H9 (cell line): ENCODE measurements around the gene NOP9. TPM values are rescaled to one million over a fixed set of nuclear protein-coding genes. Genes with fewer than 3 reads are reported as not detected.
A peak's percentile ranks its signal among the peaks of the same experiment; 100 is the strongest.

ENCODE experiments used
- DNase-seq: peaks from one replicate; pipeline ENCODE4 v3.0.0-alpha.2; 2017
- H2AFZ ChIP-seq: one replicate; pipeline ENCODE4 v1.6.1; 2013; ENCODE audit warnings: mild to moderate bottlenecking, low read length, control low read depth, moderate library complexity
- H2AK5ac ChIP-seq: 2 replicates; pipeline ENCODE4 v1.6.1; 2013; ENCODE audit warnings: low read length, control low read depth, mixed read lengths; ENCODE audit not compliant: insufficient read length
- H2BK120ac ChIP-seq: one replicate; pipeline ENCODE4 v1.6.1; 2013; ENCODE audit warnings: low read depth, mild to moderate bottlenecking, low read length, control low read depth, inconsistent platforms; ENCODE audit not compliant: poor library complexity, severe bottlenecking
- H2BK12ac ChIP-seq: 2 replicates; pipeline ENCODE4 v1.6.1; 2013; ENCODE audit warnings: low read length, control low read depth, mixed read lengths, low read depth; ENCODE audit not compliant: insufficient read length
- H2BK15ac ChIP-seq: 2 replicates; pipeline ENCODE4 v1.6.1; 2013; ENCODE audit warnings: low read depth, low read length, control low read depth
- H2BK20ac ChIP-seq: one replicate; pipeline ENCODE4 v1.6.1; 2013; ENCODE audit warnings: low read depth, mild to moderate bottlenecking, low read length, control low read depth, inconsistent platforms; ENCODE audit not compliant: poor library complexity, severe bottlenecking
- H2BK5ac ChIP-seq: 2 replicates; pipeline ENCODE4 v1.6.1; 2013; ENCODE audit warnings: low read length, control low read depth, mixed read lengths; ENCODE audit not compliant: insufficient read length
- H3K14ac ChIP-seq: 2 replicates; pipeline ENCODE4 v1.6.1; 2013; ENCODE audit warnings: low read length, control low read depth; ENCODE audit not compliant: insufficient read depth
- H3K18ac ChIP-seq: 2 replicates; pipeline ENCODE4 v1.6.1; 2013; ENCODE audit warnings: low read depth, mild to moderate bottlenecking, mixed read lengths, low read length, control low read depth; ENCODE audit not compliant: insufficient read length
- H3K23ac ChIP-seq: 2 replicates; pipeline ENCODE4 v1.6.1; 2013; ENCODE audit warnings: low read length, control low read depth, mixed read lengths, low read depth; ENCODE audit not compliant: insufficient read length
- H3K23me2 ChIP-seq: 2 replicates; pipeline ENCODE4 v1.6.1; 2013; ENCODE audit warnings: low read depth, mild to moderate bottlenecking, mixed read lengths, low read length, control low read depth; ENCODE audit not compliant: insufficient read length, poor library complexity, severe bottlenecking
- H3K27ac ChIP-seq: 2 replicates; pipeline ENCODE4 v1.5.1; 2013; ENCODE audit warnings: low read length, control low read depth, mixed read lengths, low read depth; ENCODE audit not compliant: insufficient read length
- H3K27me3 ChIP-seq: 2 replicates; pipeline ENCODE4 v1.6.1; 2013; ENCODE audit warnings: low read length, control low read depth, inconsistent platforms; ENCODE audit not compliant: insufficient read depth
- H3K4ac ChIP-seq: 2 replicates; pipeline ENCODE4 v1.6.1; 2013; ENCODE audit warnings: low read depth, mild to moderate bottlenecking, control low read depth, inconsistent platforms, low read length, moderate library complexity
- H3K4me1 ChIP-seq: 2 replicates; pipeline ENCODE4 v1.6.1; 2013; ENCODE audit warnings: low read length, control low read depth, inconsistent platforms; ENCODE audit not compliant: insufficient read depth
- H3K4me2 ChIP-seq: 2 replicates; pipeline ENCODE4 v1.6.1; 2013; ENCODE audit warnings: low read length, control low read depth, mixed read lengths; ENCODE audit not compliant: insufficient read length, insufficient read depth
- H3K56ac ChIP-seq: 2 replicates; pipeline ENCODE4 v1.6.1; 2013; ENCODE audit warnings: low read depth, mild to moderate bottlenecking, mixed read lengths, low read length, control low read depth; ENCODE audit not compliant: insufficient read length
- H3K79me1 ChIP-seq: 2 replicates; pipeline ENCODE4 v1.6.1; 2013; ENCODE audit warnings: low read depth, mild to moderate bottlenecking, moderate library complexity, low read length, control low read depth, inconsistent platforms; ENCODE audit not compliant: insufficient read depth, poor library complexity, severe bottlenecking
- H3K79me2 ChIP-seq: 2 replicates; pipeline ENCODE4 v1.6.1; 2013; ENCODE audit warnings: low read length, control low read depth, inconsistent platforms; ENCODE audit not compliant: insufficient read depth
- H3K9ac ChIP-seq: 2 replicates; pipeline ENCODE4 v1.6.1; 2013; ENCODE audit warnings: low read length, control low read depth, mixed read lengths; ENCODE audit not compliant: insufficient read length; ENCODE audit errors: extremely low read depth
- H3K9me3 ChIP-seq: one replicate; pipeline ENCODE4 v1.6.1; 2013; ENCODE audit warnings: low read depth, low read length, inconsistent platforms; ENCODE audit not compliant: control insufficient read depth
- H3T11ph ChIP-seq: one replicate; pipeline ENCODE4 v1.6.1; 2013; ENCODE audit warnings: mild to moderate bottlenecking, low read length, control low read depth, inconsistent platforms
- H4K20me1 ChIP-seq: one replicate; pipeline ENCODE4 v1.6.1; 2013; ENCODE audit not compliant: control insufficient read depth, insufficient read length, insufficient read depth
- H4K5ac ChIP-seq: 2 replicates; pipeline ENCODE4 v1.6.1; 2013; ENCODE audit warnings: low read depth, mild to moderate bottlenecking, mixed read lengths, low read length, control low read depth; ENCODE audit not compliant: insufficient read length
- H4K8ac ChIP-seq: replicated peaks from 2 replicates; pipeline ENCODE4 v1.6.1; 2013; ENCODE audit warnings: low read length, control low read depth, mixed read lengths, low read depth; ENCODE audit not compliant: insufficient read length
- H4K91ac ChIP-seq: 2 replicates; pipeline ENCODE4 v1.6.1; 2013; ENCODE audit warnings: low read depth, mild to moderate bottlenecking, moderate library complexity, mixed read lengths, low read length, control low read depth; ENCODE audit not compliant: insufficient read length
- H3K27ac Mint-ChIP-seq, 3 experiments: 2 replicates in 2 of 3; 3 replicates in 1 of 3; pipeline ENCODE4 v1.8.0; 2020 to 2021; ENCODE audit warnings: mixed read lengths in 3 of 3, mild to moderate bottlenecking in 1 of 3, moderate library complexity in 1 of 3
- H3K27me3 Mint-ChIP-seq: 2 replicates; pipeline ENCODE4 v1.8.0; 2021; ENCODE audit warnings: low read depth, mild to moderate bottlenecking, moderate library complexity, mixed read lengths
- H3K36me3 Mint-ChIP-seq, 3 experiments: 2 replicates in 2 of 3; 3 replicates in 1 of 3; pipeline ENCODE4 v1.8.0; 2020 to 2021; ENCODE audit warnings: low read depth in 3 of 3, mixed read lengths in 3 of 3; ENCODE audit not compliant: insufficient read depth in 1 of 3
- H3K4me1 Mint-ChIP-seq, 2 experiments: 2 replicates each; pipeline ENCODE4 v1.8.0; 2020; ENCODE audit warnings: mixed read lengths in 2 of 2
- H3K4me3 Mint-ChIP-seq, 2 experiments: 2 replicates in 1 of 2; 3 replicates in 1 of 2; pipeline ENCODE4 v1.8.0; 2020 to 2021; ENCODE audit warnings: mild to moderate bottlenecking in 2 of 2, mixed read lengths in 2 of 2, moderate library complexity in 1 of 2
- H3K9me3 Mint-ChIP-seq, 2 experiments: 2 replicates in 1 of 2; 3 replicates in 1 of 2; pipeline ENCODE4 v1.8.0; 2020; ENCODE audit warnings: mild to moderate bottlenecking in 2 of 2, mixed read lengths in 2 of 2, moderate library complexity in 1 of 2
- CTCF ChIP-seq: fragments of 200-600 bp; sonication (generic); conservative IDR thresholded peaks from 3 replicates; pipeline ENCODE4 v1.8.0; 2021; ENCODE audit warnings: antibody characterized with exemption, mild to moderate bottlenecking
- WGBS: extraction: QIAGEN DNeasy Blood & Tissue Kit; methylation state at CpG from one replicate; pipeline ENCODE4 v1.1.7; 2013; ENCODE audit warnings: missing lambda C conversion rate, low lambda C conversion rate, mixed read lengths; ENCODE audit not compliant: insufficient read length; ENCODE audit errors: extremely low coverage; 5-methylcytosine and 5-hydroxymethylcytosine counted together
- total RNA-seq: library from RNA; stranded (reverse); gene quantifications from 2 replicates; pipeline ENCODE4 v1.2.1, GENCODE V29; 2021

The NOP9 gene
- total RNA-seq, 1 experiment from 2014 or later = 34.7 TPM

GRCh38 chr14:24331731-24332267, 32.1 kb downstream of the NOP9 start:
- Histone ChIP-seq H3K18ac (no peak overlapping the region), H3K9ac (no peak overlapping the region), H2BK12ac (no peak overlapping the region), H3K27ac (no peak overlapping the region), H3K27me3 (peaks cover 33% of the 10 kb centered on the region), H3K79me1 (no peaks in the 10 kb centered on the region), H4K20me1 (no peaks in the 10 kb centered on the region), H3K14ac (no peak overlapping the region), H4K91ac (no peak overlapping the region), H2AFZ (no peak overlapping the region), H4K5ac (no peak overlapping the region), H3T11ph (no peak overlapping the region), H3K23ac (no peak overlapping the region), H2BK20ac (no peak overlapping the region), H4K8ac (no peak overlapping the region), H3K4ac (no peak overlapping the region), H3K23me2 (peaks cover 20% of the 10 kb centered on the region), H3K79me2 (no peaks in the 10 kb centered on the region), H3K4me2 (peak overlapping the region; percentile 85), H3K9me3 (no peaks in the 10 kb centered on the region), H2BK120ac (no peak overlapping the region), H2AK5ac (no peak overlapping the region), H2BK5ac (no peak overlapping the region), H3K4me1 (no peaks in the 10 kb centered on the region; the same call in 1 of the 2 replicates), H2BK15ac (no peak overlapping the region), H3K56ac (no peak overlapping the region)
- no peaks in the 10 kb centered on the region; a peak in 1 of 7 replicates for H3K36me3 Mint-ChIP-seq
- peak; percentile 56 for DNase-seq
- TF ChIP-seq CTCF = no peak
- no peak overlapping the region for H3K27ac Mint-ChIP-seq
- H3K27me3 Mint-ChIP-seq = peaks cover 90% of the 10 kb centered on the region
- H3K4me3 Mint-ChIP-seq = peak overlapping the region; percentile 60 to 91; a peak in 4 of 5 replicates
- WGBS = no CpG with 5 or more reads among the region's 26 CpGs
- peaks cover 0 to 2% of the 10 kb centered on the region in 2 experiments; a peak in 4 of 5 replicates for H3K9me3 Mint-ChIP-seq
- H3K4me1 Mint-ChIP-seq = peaks cover 19 to 33% of the 10 kb centered on the region in 2 experiments
